ENCODE data around the gene NOA1. TPM values are rescaled to one million over a fixed set of nuclear protein-coding genes. Genes with fewer than 3 reads are reported as not detected.
"Not testable (repeated sequence)": the region's sequence is repeated elsewhere in the genome, so short reads cannot be mapped to it uniquely, and the experiment has no call there.

Gene NOA1
- total and polyA plus RNA-seq, 2 experiments from 2014 or later = 10.1 to 18.2 TPM

DNA sequence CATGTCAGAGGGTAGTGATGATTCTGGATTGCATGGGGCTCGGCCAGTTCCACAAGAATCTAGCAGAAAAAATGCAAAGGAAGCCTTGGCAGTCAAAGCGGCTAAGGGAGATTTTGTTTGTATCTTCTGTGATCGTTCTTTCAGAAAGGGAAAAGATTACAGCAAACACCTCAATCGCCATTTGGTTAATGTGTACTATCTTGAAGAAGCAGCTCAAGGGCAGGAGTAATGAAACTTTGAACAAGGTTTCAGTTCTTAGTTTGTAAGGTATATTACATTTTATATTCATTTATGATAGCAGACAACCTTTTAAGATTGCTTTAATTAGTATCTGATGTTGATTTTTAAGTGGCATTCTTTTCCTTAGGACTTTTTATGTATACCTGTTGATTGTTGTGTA, 45.5 kb downstream of the NOA1 start:
- Histone ChIP-seq H3K9me3 (ENCODE audit: low read depth) (no peaks in the 10 kb centered on the region), H4K20me1 (ENCODE audit: insufficient read depth, poor library complexity, severe bottlenecking) (peaks cover 10% of the 10 kb centered on the region), H3K27ac (no peak overlapping the region), H3K4me3 (no peak overlapping the region), H3K79me2 (peaks cover 56% of the 10 kb centered on the region), H3K36me3 (replicated peaks; ENCODE audit: insufficient read depth, low read depth) (no peaks in the 10 kb centered on the region), H2AFZ (no peak overlapping the region), H3K9me2 (replicated peaks; ENCODE audit: insufficient read depth) (no peaks in the 10 kb centered on the region), H3K4me2 (no peak overlapping the region), H3K27me3 (no peaks in the 10 kb centered on the region), H3K4me1 (ENCODE audit: insufficient read depth) (no peaks in the 10 kb centered on the region)
- 88% methylated on average over 4 of the region's 4 CpGs for WGBS (ENCODE audit: low lambda C conversion rate, missing lambda C conversion rate)
- TF ChIP-seq, protein P1, sequence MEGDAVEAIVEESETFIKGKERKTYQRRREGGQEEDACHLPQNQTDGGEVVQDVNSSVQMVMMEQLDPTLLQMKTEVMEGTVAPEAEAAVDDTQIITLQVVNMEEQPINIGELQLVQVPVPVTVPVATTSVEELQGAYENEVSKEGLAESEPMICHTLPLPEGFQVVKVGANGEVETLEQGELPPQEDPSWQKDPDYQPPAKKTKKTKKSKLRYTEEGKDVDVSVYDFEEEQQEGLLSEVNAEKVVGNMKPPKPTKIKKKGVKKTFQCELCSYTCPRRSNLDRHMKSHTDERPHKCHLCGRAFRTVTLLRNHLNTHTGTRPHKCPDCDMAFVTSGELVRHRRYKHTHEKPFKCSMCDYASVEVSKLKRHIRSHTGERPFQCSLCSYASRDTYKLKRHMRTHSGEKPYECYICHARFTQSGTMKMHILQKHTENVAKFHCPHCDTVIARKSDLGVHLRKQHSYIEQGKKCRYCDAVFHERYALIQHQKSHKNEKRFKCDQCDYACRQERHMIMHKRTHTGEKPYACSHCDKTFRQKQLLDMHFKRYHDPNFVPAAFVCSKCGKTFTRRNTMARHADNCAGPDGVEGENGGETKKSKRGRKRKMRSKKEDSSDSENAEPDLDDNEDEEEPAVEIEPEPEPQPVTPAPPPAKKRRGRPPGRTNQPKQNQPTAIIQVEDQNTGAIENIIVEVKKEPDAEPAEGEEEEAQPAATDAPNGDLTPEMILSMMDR (IDR thresholded peaks at IDR 0.05; ENCODE audit: poor library complexity) = no peak
- TF ChIP-seq EZH2phosphoT487 (IDR thresholded peaks at IDR 0.05; ENCODE audit: low read depth, severe bottlenecking, unreplicated experiment) (no peak), EZH2 (IDR thresholded peaks at IDR 0.05; ENCODE audit: borderline replicate concordance) (no peak)
- DNase-seq (ENCODE audit: low spot score) = no peak

DNA sequence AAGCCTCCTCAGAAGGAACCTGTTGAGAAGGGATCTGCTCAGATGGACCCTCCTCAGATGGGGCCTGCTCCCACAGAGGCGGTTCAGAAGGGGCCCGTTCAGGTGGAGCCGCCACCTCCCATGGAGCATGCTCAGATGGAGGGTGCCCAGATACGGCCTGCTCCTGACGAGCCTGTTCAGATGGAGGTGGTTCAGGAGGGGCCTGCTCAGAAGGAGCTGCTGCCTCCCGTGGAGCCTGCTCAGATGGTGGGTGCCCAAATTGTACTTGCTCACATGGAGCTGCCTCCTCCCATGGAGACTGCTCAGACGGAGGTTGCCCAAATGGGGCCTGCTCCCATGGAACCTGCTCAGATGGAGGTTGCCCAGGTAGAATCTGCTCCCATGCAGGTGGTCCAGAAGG, 46.8 kb downstream of the NOA1 start:
- H4K20me1 ChIP-seq (ENCODE audit: insufficient read depth, poor library complexity, severe bottlenecking) = peaks cover 10% of the 10 kb centered on the region
- no peak overlapping the region for H3K27ac ChIP-seq
- no peaks in the 10 kb centered on the region for H3K4me1 ChIP-seq (ENCODE audit: insufficient read depth)
- WGBS (ENCODE audit: low lambda C conversion rate, missing lambda C conversion rate) = 98% methylated on average over 7 of the region's 7 CpGs
- H3K4me2 ChIP-seq = no peak overlapping the region
- no peak overlapping the region for H2AFZ ChIP-seq
- H3K27me3 ChIP-seq = no peaks in the 10 kb centered on the region
- TF ChIP-seq EZH2phosphoT487 (IDR thresholded peaks at IDR 0.05; ENCODE audit: low read depth, severe bottlenecking, unreplicated experiment) = no peak
- TF ChIP-seq, protein P1 (IDR thresholded peaks at IDR 0.05; ENCODE audit: poor library complexity) = no peak
- peaks cover 66% of the 10 kb centered on the region for H3K79me2 ChIP-seq
- DNase-seq (ENCODE audit: low spot score) = no peak
- no peaks in the 10 kb centered on the region for H3K9me2 ChIP-seq (replicated peaks; ENCODE audit: insufficient read depth)
- no peaks in the 10 kb centered on the region for H3K9me3 ChIP-seq (ENCODE audit: low read depth)
- H3K36me3 ChIP-seq (replicated peaks; ENCODE audit: insufficient read depth, low read depth) = no peaks in the 10 kb centered on the region
- no peak overlapping the region for H3K4me3 ChIP-seq

DNA sequence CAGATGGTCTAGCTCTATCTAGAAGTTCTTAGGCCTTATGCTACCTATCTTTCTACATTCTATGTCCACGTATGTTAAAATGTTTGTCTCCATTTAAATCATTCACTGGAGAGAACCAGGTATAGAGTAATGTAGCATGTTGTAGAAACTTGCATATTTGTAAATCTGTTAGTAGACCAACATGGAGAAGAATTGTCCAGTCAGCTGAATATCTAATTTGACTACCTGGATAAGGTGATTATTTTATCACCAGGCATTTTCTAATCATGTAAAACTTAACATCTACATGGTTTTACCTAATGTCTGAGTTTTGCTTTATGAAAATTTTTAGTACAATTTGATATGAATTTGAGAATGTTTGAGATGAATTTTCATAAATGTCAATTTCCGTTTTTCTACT, 50.2 kb downstream of the NOA1 start:
- peaks cover 89% of the 10 kb centered on the region for H3K79me2 ChIP-seq
- H3K4me2 ChIP-seq = no peak overlapping the region
- H2AFZ ChIP-seq = no peak overlapping the region
- 70% methylated on average over 2 of the region's 2 CpGs for WGBS (ENCODE audit: low lambda C conversion rate, missing lambda C conversion rate)
- H3K4me3 ChIP-seq = no peak overlapping the region
- no peak overlapping the region for H3K27ac ChIP-seq
- H4K20me1 ChIP-seq (ENCODE audit: insufficient read depth, poor library complexity, severe bottlenecking) = peaks cover 15% of the 10 kb centered on the region
- H3K27me3 ChIP-seq = no peaks in the 10 kb centered on the region
- no peaks in the 10 kb centered on the region for H3K9me2 ChIP-seq (replicated peaks; ENCODE audit: insufficient read depth)
- H3K4me1 ChIP-seq (ENCODE audit: insufficient read depth) = no peaks in the 10 kb centered on the region
- no peaks in the 10 kb centered on the region for H3K36me3 ChIP-seq (replicated peaks; ENCODE audit: insufficient read depth, low read depth)
- TF ChIP-seq, protein P1 (IDR thresholded peaks at IDR 0.05; ENCODE audit: poor library complexity) = no peak
- no peak for TF ChIP-seq EZH2 (IDR thresholded peaks at IDR 0.05; ENCODE audit: borderline replicate concordance)
- DNase-seq (ENCODE audit: low spot score) = no peak
- no peaks in the 10 kb centered on the region for H3K9me3 ChIP-seq (ENCODE audit: low read depth)

DNA sequence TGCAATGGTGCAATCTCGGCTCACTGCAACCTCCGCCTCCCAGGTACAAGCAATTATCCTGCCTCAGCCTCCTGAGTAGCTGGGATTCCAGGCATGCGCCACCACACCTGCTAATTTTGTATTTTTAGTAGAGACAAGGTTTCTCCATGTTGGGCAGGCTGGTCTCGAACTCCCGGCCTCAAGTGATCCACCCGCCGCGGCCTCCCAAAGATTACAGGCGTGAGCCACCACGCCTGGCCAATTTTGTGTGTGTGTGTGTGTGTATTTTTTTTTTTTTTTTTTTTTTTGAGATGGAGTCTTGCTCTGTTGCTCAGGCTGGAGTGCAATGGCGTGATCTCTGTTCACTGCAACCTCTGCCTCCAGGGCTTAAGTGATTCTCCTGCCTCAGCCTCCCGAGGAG, 62.4 kb downstream of the NOA1 start:
- WGBS (ENCODE audit: low lambda C conversion rate, missing lambda C conversion rate) = 96% methylated on average over 11 of the region's 12 CpGs
- Histone ChIP-seq H3K4me1 (ENCODE audit: insufficient read depth) (peaks cover 27% of the 10 kb centered on the region), H4K20me1 (ENCODE audit: insufficient read depth, poor library complexity, severe bottlenecking) (peaks cover 91% of the 10 kb centered on the region), H3K79me2 (peaks cover 100% of the 10 kb centered on the region)
- not testable (repeated sequence) for H3K27ac ChIP-seq; H3K9me2 ChIP-seq (replicated peaks; ENCODE audit: insufficient read depth); H3K27me3 ChIP-seq; DNase-seq (ENCODE audit: low spot score); H3K4me2 ChIP-seq; H3K36me3 ChIP-seq (replicated peaks; ENCODE audit: insufficient read depth, low read depth); H3K9me3 ChIP-seq (ENCODE audit: low read depth); H3K4me3 ChIP-seq; H2AFZ ChIP-seq

Data from hepatocyte (in vitro differentiated cells).